T-cell (primary cell): ENCODE data around the gene CLSTN2. TPM values are rescaled to one million over a fixed set of nuclear protein-coding genes. Genes with fewer than 3 reads are reported as not detected.

Source experiments
- ATAC-seq, 4 experiments: fragments of 200-7000 bp in 3 of 4; fragments of 150-1000 bp in 1 of 4; cut with Tn5 transposase; replicated peaks in 1 of 4; 1 replicate in 3 of 4; 2 replicates in 1 of 4; pipeline ENCODE4 v1.10.0; 2021; ENCODE audit warnings: moderate library complexity in 3 of 4, mild to moderate bottlenecking in 2 of 4, moderate number of reproducible peaks in 1 of 4
- CTCF ChIA-PET, 2 donors: fragments of 300-600 bp; sonication (Branson Sonifier 250); formaldehyde crosslinking; loops; one replicate each; lab custom pipeline; 2022; ENCODE audit warnings: antibody characterized with exemption in 2 of 2; lab: Charles Lee
- POLR2A ChIA-PET, 2 donors: fragments of 300-600 bp; sonication (Branson Sonifier 250); formaldehyde crosslinking; loops; one replicate each; lab custom pipeline; 2022; ENCODE audit warnings: antibody characterized with exemption in 2 of 2; lab: Charles Lee
- DNase-seq, 35 experiments: peaks; one replicate each; pipeline versions ENCODE4 v3.0.0 to v3.0.0-alpha.2; 2013 to 2023
- H3K27ac ChIP-seq: one replicate; pipeline ENCODE4 v1.5.1; 2013; ENCODE audit warnings: low read length
- H3K27me3 ChIP-seq, 2 experiments: replicated peaks in 1 of 2; 1 replicate in 1 of 2; 2 replicates in 1 of 2; pipeline versions ENCODE4 v1.6.1 to v1.7.0; 2013; ENCODE audit warnings: low read length in 1 of 2, mixed read lengths in 1 of 2; ENCODE audit not compliant: control insufficient read depth in 2 of 2, insufficient read depth in 2 of 2; ENCODE audit errors: extremely low read depth in 1 of 2
- H3K36me3 ChIP-seq, 2 donors: 1 replicate in 1 of 2; 2 replicates in 1 of 2; pipeline versions ENCODE4 v1.6.1 to v1.7.0; 2013; ENCODE audit warnings: low read length in 1 of 2; ENCODE audit not compliant: control insufficient read depth in 2 of 2, insufficient read depth in 1 of 2; ENCODE audit errors: extremely low read depth in 1 of 2
- H3K4me1 ChIP-seq, 2 experiments: 1 replicate in 1 of 2; 2 replicates in 1 of 2; pipeline versions ENCODE4 v1.6.1 to v1.7.0; 2013; ENCODE audit warnings: low read length in 2 of 2, mixed read lengths in 1 of 2; ENCODE audit not compliant: insufficient read depth in 2 of 2, control insufficient read depth in 1 of 2; ENCODE audit errors: extremely low read depth in 1 of 2
- H3K4me3 ChIP-seq, 2 donors: 1 replicate in 1 of 2; 2 replicates in 1 of 2; pipeline versions ENCODE4 v1.5.1 to v1.7.0; 2013; ENCODE audit warnings: mild to moderate bottlenecking in 2 of 2, low read length in 1 of 2, moderate library complexity in 1 of 2; ENCODE audit not compliant: control insufficient read depth in 1 of 2; ENCODE audit errors: extremely low read depth in 1 of 2
- H3K9me3 ChIP-seq: 2 replicates; pipeline ENCODE4 v1.7.0; 2013
- H3K27ac Mint-ChIP-seq, 2 donors: one replicate each; pipeline ENCODE4 v1.8.0; 2020 to 2021; ENCODE audit warnings: mild to moderate bottlenecking in 2 of 2, mixed read lengths in 2 of 2
- H3K27me3 Mint-ChIP-seq, 2 donors: one replicate each; pipeline ENCODE4 v1.8.0; 2021 to 2022; ENCODE audit warnings: mixed read lengths in 2 of 2
- H3K36me3 Mint-ChIP-seq: one replicate; pipeline ENCODE4 v1.8.0; 2021; ENCODE audit warnings: mixed read lengths
- H3K4me1 Mint-ChIP-seq, 3 donors: one replicate each; pipeline ENCODE4 v1.8.0; 2020 to 2022; ENCODE audit warnings: mixed read lengths in 3 of 3, mild to moderate bottlenecking in 1 of 3
- H3K4me3 Mint-ChIP-seq, 3 donors: one replicate each; pipeline ENCODE4 v1.8.0; 2020 to 2022; ENCODE audit warnings: mild to moderate bottlenecking in 3 of 3, mixed read lengths in 3 of 3, moderate library complexity in 3 of 3
- H3K9me3 Mint-ChIP-seq, 3 donors: one replicate each; pipeline ENCODE4 v1.8.0; 2020 to 2022; ENCODE audit warnings: mixed read lengths in 3 of 3
- WGBS: methylation state at CpG from one replicate; pipeline ENCODE4 v1.1.5; 2013; ENCODE audit warnings: missing lambda C conversion rate; ENCODE audit not compliant: insufficient coverage; 5-methylcytosine and 5-hydroxymethylcytosine counted together
- total RNA-seq, 35 experiments: library from RNA in 6 of 35; stranded (reverse) in 6 of 35; fragments of 120-200 nt in 1 of 35; gene quantifications; one replicate each; pipeline versions ENCODE4 v1.2.1 to v1.2.4 and lab custom pipeline; 2013 to 2026

The CLSTN2 gene
- total RNA-seq, 5 donors from 2014 or later (not counting 1 experiment from before 2014, with no cell fraction given): under 0.01 to 0.12 (median 0.03) TPM; not detected in 2

GRCh38 chr3:140219923-140220452, 285.0 kb downstream of the CLSTN2 start:
- no peaks in the 10 kb centered on the region for H3K4me1 Mint-ChIP-seq

GRCh38 chr3:140223197-140223596, 288.2 kb downstream of the CLSTN2 start:
- H3K4me1 Mint-ChIP-seq: no peaks in the 10 kb centered on the region
- CTCF ChIA-PET: no interaction called here

More at GRCh38 chr3:140219923-140220452, 285.0 kb downstream of the CLSTN2 start:
- no peak overlapping the region for H3K4me3 ChIP-seq
- DNase-seq (no peak), ATAC-seq (no peak)
- no peaks in the 10 kb centered on the region for H3K9me3 ChIP-seq
- no peaks in the 10 kb centered on the region for H3K4me1 ChIP-seq
- H3K27ac ChIP-seq: no peak overlapping the region
- Mint-ChIP-seq H3K27me3 (peaks cover 0 to 10% of the 10 kb centered on the region in 2 donors), H3K9me3 (peaks cover 0 to 3% (median 0%) of the 10 kb centered on the region in 3 donors), H3K27ac (no peak overlapping the region), H3K4me3 (no peak overlapping the region), H3K36me3 (no peaks in the 10 kb centered on the region)
- CTCF ChIA-PET: no interaction called here
- no peaks in the 10 kb centered on the region for H3K36me3 ChIP-seq
- no CpG with 5 or more reads among the region's 2 CpGs for WGBS
- H3K27me3 ChIP-seq: no peaks in the 10 kb centered on the region
- POLR2A ChIA-PET: no interaction called here

GRCh38 chr3:140223631-140224030, 288.6 kb downstream of the CLSTN2 start:
- Mint-ChIP-seq H3K4me1 (no peaks in the 10 kb centered on the region), H3K9me3 (peaks cover 5 to 16% (median 6%) of the 10 kb centered on the region in 3 donors), H3K36me3 (no peaks in the 10 kb centered on the region), H3K4me3 (no peak overlapping the region), H3K27me3 (peaks cover 0 to 9% of the 10 kb centered on the region in 2 donors), H3K27ac (no peak overlapping the region)
- Histone ChIP-seq H3K27ac (no peak overlapping the region), H3K27me3 (no peaks in the 10 kb centered on the region), H3K9me3 (no peaks in the 10 kb centered on the region), H3K4me1 (no peaks in the 10 kb centered on the region), H3K36me3 (no peaks in the 10 kb centered on the region), H3K4me3 (no peak overlapping the region)
- ChIA-PET CTCF (no interaction called here), POLR2A (no interaction called here)
- ATAC-seq (no peak), DNase-seq (no peak)
- 50% methylated on average over 2 of the region's 2 CpGs for WGBS

More at GRCh38 chr3:140223197-140223596, 288.2 kb downstream of the CLSTN2 start:
- no peak overlapping the region for H3K4me3 Mint-ChIP-seq
- no peaks in the 10 kb centered on the region for H3K27me3 ChIP-seq
- no peak for ATAC-seq
- H3K36me3 Mint-ChIP-seq: no peaks in the 10 kb centered on the region
- H3K9me3 Mint-ChIP-seq: peaks cover 2 to 12% (median 3%) of the 10 kb centered on the region in 3 donors
- WGBS: 44% methylated on average over 3 of the region's 4 CpGs
- H3K4me1 ChIP-seq: no peaks in the 10 kb centered on the region
- no peak for DNase-seq
- no peak overlapping the region for H3K27ac ChIP-seq
- no peaks in the 10 kb centered on the region for H3K36me3 ChIP-seq
- POLR2A ChIA-PET: no interaction called here
- peaks cover 0 to 10% of the 10 kb centered on the region in 2 donors for H3K27me3 Mint-ChIP-seq
- H3K27ac Mint-ChIP-seq: no peak overlapping the region
- H3K9me3 ChIP-seq: no peaks in the 10 kb centered on the region
- no peak overlapping the region for H3K4me3 ChIP-seq

- H3K4me1 Mint-ChIP-seq: no peaks in the 10 kb centered on the region
- WGBS: no CpG with 5 or more reads among the region's 1 CpG
- POLR2A ChIA-PET: no interaction called here
Measured at GRCh38 chr3:140224307-140224706, 289.3 kb downstream of the CLSTN2 start.

DNA sequence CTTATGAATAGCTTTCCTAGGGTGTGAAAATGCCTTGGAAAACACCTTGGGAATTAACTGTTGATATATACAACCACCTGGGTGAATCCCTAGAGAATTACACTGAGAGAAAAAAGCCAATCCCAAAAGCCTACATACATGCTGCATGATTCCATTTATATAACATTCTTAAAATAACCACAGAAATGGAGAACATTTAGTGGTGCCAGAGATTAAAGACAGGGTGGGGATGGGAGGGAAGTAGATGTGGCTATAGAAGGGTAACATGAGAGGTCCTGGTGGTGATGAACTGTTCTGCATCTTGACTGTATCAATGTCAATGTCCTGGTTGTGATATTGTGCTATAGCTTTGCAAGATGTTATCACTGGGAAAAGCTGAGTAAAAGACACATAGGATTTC, 291.0 kb downstream of the CLSTN2 start:
- Mint-ChIP-seq H3K4me1 (no peaks in the 10 kb centered on the region), H3K27me3 (peaks cover 0 to 4% of the 10 kb centered on the region in 2 donors), H3K36me3 (no peaks in the 10 kb centered on the region), H3K4me3 (no peak overlapping the region), H3K9me3 (peaks cover 8 to 22% (median 8%) of the 10 kb centered on the region in 3 donors), H3K27ac (no peak overlapping the region)
- Histone ChIP-seq H3K4me1 (no peaks in the 10 kb centered on the region), H3K36me3 (no peaks in the 10 kb centered on the region), H3K9me3 (no peaks in the 10 kb centered on the region), H3K27ac (no peak overlapping the region), H3K27me3 (no peaks in the 10 kb centered on the region), H3K4me3 (no peak overlapping the region)
- ATAC-seq: no peak
- ChIA-PET POLR2A (no interaction called here), CTCF (no interaction called here)
- no peak for DNase-seq

More at GRCh38 chr3:140224307-140224706, 289.3 kb downstream of the CLSTN2 start:
- H3K9me3 ChIP-seq: no peaks in the 10 kb centered on the region
- no peak overlapping the region for H3K27ac Mint-ChIP-seq
- CTCF ChIA-PET: no interaction called here
- no peaks in the 10 kb centered on the region for H3K27me3 ChIP-seq
- H3K9me3 Mint-ChIP-seq: peaks cover 8 to 17% (median 8%) of the 10 kb centered on the region in 3 donors
- H3K4me1 ChIP-seq: no peaks in the 10 kb centered on the region
- no peaks in the 10 kb centered on the region for H3K36me3 Mint-ChIP-seq
- H3K36me3 ChIP-seq: no peaks in the 10 kb centered on the region
- ATAC-seq: no peak
- H3K4me3 ChIP-seq: no peak overlapping the region
- no peak for DNase-seq
- no peak overlapping the region for H3K27ac ChIP-seq
- H3K4me3 Mint-ChIP-seq: no peak overlapping the region
- peaks cover 0 to 6% of the 10 kb centered on the region in 2 donors for H3K27me3 Mint-ChIP-seq

DNA sequence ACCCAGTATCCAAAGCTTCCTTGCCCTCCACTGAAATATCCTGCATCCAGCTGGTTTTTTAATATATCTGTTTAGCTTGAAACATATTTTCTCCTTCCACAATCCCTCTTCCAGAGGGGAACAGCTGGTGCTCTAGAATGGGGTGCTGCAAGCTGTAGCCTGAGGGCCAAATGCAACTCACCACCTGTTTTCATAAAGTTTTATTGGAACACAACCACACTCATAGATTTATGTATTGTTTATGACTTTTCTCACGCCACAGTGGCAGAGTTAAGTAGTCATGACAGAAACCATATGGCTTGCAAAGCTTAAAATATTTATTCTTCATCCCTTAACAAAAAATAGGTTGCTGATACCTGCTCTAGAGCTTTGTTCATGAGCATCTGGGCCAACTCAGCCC, 298.7 kb downstream of the CLSTN2 start:
- no peak for DNase-seq
- Histone ChIP-seq H3K4me3 (no peak overlapping the region), H3K4me1 (no peaks in the 10 kb centered on the region), H3K9me3 (no peaks in the 10 kb centered on the region), H3K27me3 (no peaks in the 10 kb centered on the region), H3K27ac (no peak overlapping the region), H3K36me3 (no peaks in the 10 kb centered on the region)
- Mint-ChIP-seq H3K27me3 (peaks cover 2 to 5% of the 10 kb centered on the region in 2 donors), H3K36me3 (no peaks in the 10 kb centered on the region), H3K9me3 (peaks cover under 1 to 13% (median 2%) of the 10 kb centered on the region in 3 donors), H3K4me3 (no peak overlapping the region), H3K4me1 (no peaks in the 10 kb centered on the region), H3K27ac (no peak overlapping the region)
- WGBS: no CpG with 5 or more reads among the region's 1 CpG
- ChIA-PET CTCF (interaction anchor here in 1 of 2 donors (0.5 kb wide), 1 partner anchor 363 kb away, joined by 4 read pairs; no protein-coding TSS in a partner anchor), POLR2A (no interaction called here)
- ATAC-seq: no peak
